Measurements from ENCODE around the gene IRF2BP2.

The IRF2BP2 gene

GRCh38 chr1:234593109-234593508 lies 16.9 kb downstream of the IRF2BP2 start:
- H3K4me1 ChIP-seq (ENCODE audit: control insufficient read depth, low read depth, low read length): no peaks in the 10 kb centered on the region
- no peak overlapping the region for H2BK15ac ChIP-seq (replicated peaks; ENCODE audit: low read depth)
- no peak overlapping the region for H2BK5ac ChIP-seq (ENCODE audit: low read length)
- no peak overlapping the region for H3K4me3 ChIP-seq (ENCODE audit: low read length)
- H3K4ac ChIP-seq (ENCODE audit: low read depth, low read length): no peak overlapping the region
- H2AK5ac ChIP-seq (ENCODE audit: low read length): no peak overlapping the region
- H3K56ac ChIP-seq (ENCODE audit: low read length): no peak overlapping the region
- H3K18ac ChIP-seq (ENCODE audit: low read length): no peak overlapping the region
- no peak for DNase-seq
- H2BK120ac ChIP-seq (ENCODE audit: low read depth, low read length): no peak overlapping the region
- H3K79me1 ChIP-seq (ENCODE audit: low read length): no peaks in the 10 kb centered on the region
- H4K8ac ChIP-seq (ENCODE audit: low read depth, low read length): no peak overlapping the region
- H3K9ac ChIP-seq (ENCODE audit: low read length): no peak overlapping the region
- no peaks in the 10 kb centered on the region for H3K27me3 ChIP-seq (ENCODE audit: insufficient read depth, low read length, poor library complexity)
- no peak overlapping the region for H3K4me2 ChIP-seq (ENCODE audit: low read length)
- H4K5ac ChIP-seq (ENCODE audit: low read length): no peak overlapping the region
- no peak overlapping the region for H3K23ac ChIP-seq (ENCODE audit: low read length)
- H3K79me2 ChIP-seq (ENCODE audit: control insufficient read depth, insufficient read depth, low read length): no peaks in the 10 kb centered on the region
- no peaks in the 10 kb centered on the region for H3K36me3 ChIP-seq (ENCODE audit: control insufficient read depth, insufficient read depth, low read length)
- no peak overlapping the region for H3K27ac ChIP-seq (ENCODE audit: low read depth, low read length)
- no CpG with 5 or more reads among the region's 7 CpGs for WGBS (ENCODE audit: extremely low coverage, insufficient coverage, low lambda C conversion rate)

GRCh38 chr1:234592240-234592639 lies 17.7 kb downstream of the IRF2BP2 start:
- no peak overlapping the region for H4K5ac ChIP-seq (ENCODE audit: low read length)
- no CpG with 5 or more reads among the region's 5 CpGs for WGBS (ENCODE audit: extremely low coverage, insufficient coverage, low lambda C conversion rate)
- no peak overlapping the region for H3K9ac ChIP-seq (ENCODE audit: low read length)
- no peak overlapping the region for H3K4me3 ChIP-seq (ENCODE audit: low read length)
- H3K23ac ChIP-seq (ENCODE audit: low read length): no peak overlapping the region
- DNase-seq: no peak
- H3K79me2 ChIP-seq (ENCODE audit: control insufficient read depth, insufficient read depth, low read length): no peaks in the 10 kb centered on the region
- H3K4me2 ChIP-seq (ENCODE audit: low read length): no peak overlapping the region
- H3K4me1 ChIP-seq (ENCODE audit: control insufficient read depth, low read depth, low read length): no peaks in the 10 kb centered on the region
- no peaks in the 10 kb centered on the region for H3K79me1 ChIP-seq (ENCODE audit: low read length)
- no peak overlapping the region for H3K56ac ChIP-seq (ENCODE audit: low read length)
- no peak overlapping the region for H2BK15ac ChIP-seq (replicated peaks; ENCODE audit: low read depth)
- no peak overlapping the region for H2BK120ac ChIP-seq (ENCODE audit: low read depth, low read length)
- H4K8ac ChIP-seq (ENCODE audit: low read depth, low read length): no peak overlapping the region
- H2AK5ac ChIP-seq (ENCODE audit: low read length): no peak overlapping the region
- H3K18ac ChIP-seq (ENCODE audit: low read length): no peak overlapping the region
- H3K36me3 ChIP-seq (ENCODE audit: control insufficient read depth, insufficient read depth, low read length): no peaks in the 10 kb centered on the region
- H3K27me3 ChIP-seq (ENCODE audit: insufficient read depth, low read length, poor library complexity): no peaks in the 10 kb centered on the region
- H3K4ac ChIP-seq (ENCODE audit: low read depth, low read length): no peak overlapping the region
- H2BK5ac ChIP-seq (ENCODE audit: low read length): no peak overlapping the region
- no peak overlapping the region for H3K27ac ChIP-seq (ENCODE audit: low read depth, low read length)

- H2BK5ac ChIP-seq (ENCODE audit: low read length): no peak overlapping the region
- no peaks in the 10 kb centered on the region for H3K79me1 ChIP-seq (ENCODE audit: low read length)
- no peak overlapping the region for H3K4me3 ChIP-seq (ENCODE audit: low read length)
- H2BK15ac ChIP-seq (replicated peaks; ENCODE audit: low read depth): no peak overlapping the region
- H3K79me2 ChIP-seq (ENCODE audit: control insufficient read depth, insufficient read depth, low read length): no peaks in the 10 kb centered on the region
- H4K5ac ChIP-seq (ENCODE audit: low read length): no peak overlapping the region
- H2BK120ac ChIP-seq (ENCODE audit: low read depth, low read length): no peak overlapping the region
- no CpG with 5 or more reads among the region's 4 CpGs for WGBS (ENCODE audit: extremely low coverage, insufficient coverage, low lambda C conversion rate)
- no peak overlapping the region for H3K27ac ChIP-seq (ENCODE audit: low read depth, low read length)
- no peaks in the 10 kb centered on the region for H3K27me3 ChIP-seq (ENCODE audit: insufficient read depth, low read length, poor library complexity)
- no peaks in the 10 kb centered on the region for H3K4me1 ChIP-seq (ENCODE audit: control insufficient read depth, low read depth, low read length)
- no peak overlapping the region for H3K23ac ChIP-seq (ENCODE audit: low read length)
- no peaks in the 10 kb centered on the region for H3K36me3 ChIP-seq (ENCODE audit: control insufficient read depth, insufficient read depth, low read length)
- no peak for DNase-seq
- no peak overlapping the region for H3K4me2 ChIP-seq (ENCODE audit: low read length)
- no peak overlapping the region for H3K9ac ChIP-seq (ENCODE audit: low read length)
- no peak overlapping the region for H3K56ac ChIP-seq (ENCODE audit: low read length)
- no peak overlapping the region for H4K8ac ChIP-seq (ENCODE audit: low read depth, low read length)
- no peak overlapping the region for H3K4ac ChIP-seq (ENCODE audit: low read depth, low read length)
- H3K18ac ChIP-seq (ENCODE audit: low read length): no peak overlapping the region
- no peak overlapping the region for H2AK5ac ChIP-seq (ENCODE audit: low read length)
Observed at GRCh38 chr1:234591131-234591530, 18.8 kb downstream of the IRF2BP2 start.

GRCh38 chr1:234589854-234590620 lies 19.9 kb downstream of the IRF2BP2 start:
- Histone ChIP-seq H3K4ac (ENCODE audit: low read depth, low read length) (no peak overlapping the region), H3K9ac (ENCODE audit: low read length) (no peak overlapping the region), H2BK5ac (ENCODE audit: low read length) (no peak overlapping the region), H3K79me1 (ENCODE audit: low read length) (no peaks in the 10 kb centered on the region), H3K27ac (ENCODE audit: low read depth, low read length) (no peak overlapping the region), H3K56ac (ENCODE audit: low read length) (no peak overlapping the region), H3K4me1 (ENCODE audit: control insufficient read depth, low read depth, low read length) (no peaks in the 10 kb centered on the region), H3K79me2 (ENCODE audit: control insufficient read depth, insufficient read depth, low read length) (no peaks in the 10 kb centered on the region), H3K36me3 (ENCODE audit: control insufficient read depth, insufficient read depth, low read length) (no peaks in the 10 kb centered on the region), H2AK5ac (ENCODE audit: low read length) (no peak overlapping the region), H2BK120ac (ENCODE audit: low read depth, low read length) (no peak overlapping the region), H3K23ac (ENCODE audit: low read length) (no peak overlapping the region), H2BK15ac (replicated peaks; ENCODE audit: low read depth) (no peak overlapping the region), H3K4me2 (ENCODE audit: low read length) (no peak overlapping the region), H3K4me3 (ENCODE audit: low read length) (no peak overlapping the region), H3K27me3 (ENCODE audit: insufficient read depth, low read length, poor library complexity) (no peaks in the 10 kb centered on the region), H4K8ac (ENCODE audit: low read depth, low read length) (no peak overlapping the region), H3K18ac (ENCODE audit: low read length) (no peak overlapping the region), H4K5ac (ENCODE audit: low read length) (no peak overlapping the region)
- no CpG with 5 or more reads among the region's 7 CpGs for WGBS (ENCODE audit: extremely low coverage, insufficient coverage, low lambda C conversion rate)
- DNase-seq: no peak

- Histone ChIP-seq H2BK5ac (ENCODE audit: low read length) (no peak overlapping the region), H3K4me1 (ENCODE audit: control insufficient read depth, low read depth, low read length) (no peaks in the 10 kb centered on the region), H3K56ac (ENCODE audit: low read length) (no peak overlapping the region), H3K27me3 (ENCODE audit: insufficient read depth, low read length, poor library complexity) (no peaks in the 10 kb centered on the region), H3K36me3 (ENCODE audit: control insufficient read depth, insufficient read depth, low read length) (no peaks in the 10 kb centered on the region), H3K79me1 (ENCODE audit: low read length) (no peaks in the 10 kb centered on the region), H3K27ac (ENCODE audit: low read depth, low read length) (no peak overlapping the region), H3K4me3 (ENCODE audit: low read length) (no peak overlapping the region), H3K18ac (ENCODE audit: low read length) (no peak overlapping the region), H2AK5ac (ENCODE audit: low read length) (no peak overlapping the region), H3K79me2 (ENCODE audit: control insufficient read depth, insufficient read depth, low read length) (no peaks in the 10 kb centered on the region), H3K4me2 (ENCODE audit: low read length) (no peak overlapping the region), H3K23ac (ENCODE audit: low read length) (no peak overlapping the region), H4K8ac (ENCODE audit: low read depth, low read length) (no peak overlapping the region), H3K9ac (ENCODE audit: low read length) (no peak overlapping the region), H4K5ac (ENCODE audit: low read length) (no peak overlapping the region), H2BK15ac (replicated peaks; ENCODE audit: low read depth) (no peak overlapping the region), H3K4ac (ENCODE audit: low read depth, low read length) (no peak overlapping the region), H2BK120ac (ENCODE audit: low read depth, low read length) (no peak overlapping the region)
- DNase-seq: no peak
- WGBS (ENCODE audit: extremely low coverage, insufficient coverage, low lambda C conversion rate): no CpG with 5 or more reads among the region's 16 CpGs
Observed at GRCh38 chr1:234589064-234589800, 20.7 kb downstream of the IRF2BP2 start.
